ENCODE results near the gene RDM1. TPM values are rescaled to one million over a fixed set of nuclear protein-coding genes. Genes with fewer than 3 reads are reported as not detected.

RDM1 gene
- total RNA-seq, 1 experiment from 2014 or later = not detected

GRCh38 chr17:35877345-35878029 is 53.1 kb downstream of the RDM1 start:
- no peaks in the 10 kb centered on the region for H3K4me1 ChIP-seq
- H3K27ac ChIP-seq = no peak overlapping the region
- H3K27me3 ChIP-seq = peaks cover 8% of the 10 kb centered on the region; the same call in 1 of the 2 replicates
- no peak overlapping the region for H3K4me3 ChIP-seq
- DNase-seq = no peak
- H3K9me3 ChIP-seq (replicated peaks) = no peaks in the 10 kb centered on the region
- no peaks in the 10 kb centered on the region for H3K36me3 ChIP-seq

- Histone ChIP-seq H3K9me3 (replicated peaks) (no peaks in the 10 kb centered on the region), H3K27ac (no peak overlapping the region), H3K27me3 (peaks cover 8% of the 10 kb centered on the region; the same call in 1 of the 2 replicates), H3K36me3 (no peaks in the 10 kb centered on the region), H3K4me1 (no peaks in the 10 kb centered on the region), H3K4me3 (no peak overlapping the region)
- no peak for DNase-seq
These were observed 54.0 kb downstream of the RDM1 start for GRCh38 chr17:35876534-35876933.

GRCh38 chr17:35875800-35876139 is 54.8 kb downstream of the RDM1 start:
- Histone ChIP-seq H3K4me1 (no peaks in the 10 kb centered on the region), H3K4me3 (no peak overlapping the region), H3K27me3 (peaks cover 8% of the 10 kb centered on the region; the same call in 1 of the 2 replicates), H3K36me3 (no peaks in the 10 kb centered on the region), H3K9me3 (replicated peaks) (no peaks in the 10 kb centered on the region), H3K27ac (no peak overlapping the region)
- DNase-seq = no peak

- H3K27ac ChIP-seq = no peak overlapping the region
These were observed 55.3 kb downstream of the RDM1 start for GRCh38 chr17:35875072-35875799.

GRCh38 chr17:35872196-35872980 is 58.2 kb downstream of the RDM1 start:
- no peaks in the 10 kb centered on the region for H3K4me1 ChIP-seq
- no peaks in the 10 kb centered on the region for H3K9me3 ChIP-seq (replicated peaks)
- H3K27me3 ChIP-seq = peaks cover 8% of the 10 kb centered on the region; the same call in 1 of the 2 replicates
- no peaks in the 10 kb centered on the region for H3K36me3 ChIP-seq
- no peak for DNase-seq
- H3K4me3 ChIP-seq = no peak overlapping the region
- H3K27ac ChIP-seq = no peak overlapping the region

More at GRCh38 chr17:35875072-35875799, 55.3 kb downstream of the RDM1 start:
- H3K36me3 ChIP-seq = no peaks in the 10 kb centered on the region
- no peaks in the 10 kb centered on the region for H3K4me1 ChIP-seq
- H3K27me3 ChIP-seq = peaks cover 8% of the 10 kb centered on the region; the same call in 1 of the 2 replicates
- no peaks in the 10 kb centered on the region for H3K9me3 ChIP-seq (replicated peaks)
- DNase-seq = no peak
- H3K4me3 ChIP-seq = no peak overlapping the region

- DNase-seq = no peak
- no peaks in the 10 kb centered on the region for H3K4me1 ChIP-seq
- H3K4me3 ChIP-seq = no peak overlapping the region
- H3K27me3 ChIP-seq = peaks cover 4% of the 10 kb centered on the region; the same call in 1 of the 2 replicates
- no peaks in the 10 kb centered on the region for H3K36me3 ChIP-seq
- H3K27ac ChIP-seq = no peak overlapping the region
- no peaks in the 10 kb centered on the region for H3K9me3 ChIP-seq (replicated peaks)
These were observed 59.4 kb downstream of the RDM1 start for GRCh38 chr17:35870906-35871819.

- no peak within 1 kb of the TSS for H3K4me3 ChIP-seq
- no peaks in the 10 kb centered on the region for H3K36me3 ChIP-seq
These were observed 61.8 kb downstream of the RDM1 start, which contains the start of gene HEATR9 for GRCh38 chr17:35868737-35869136. TSS of gene HEATR9 (minus strand) at chr17:35868891. CDS start at chr17:35868742, 149 bp downstream.

More at GRCh38 chr17:35868737-35869136, 61.8 kb downstream of the RDM1 start, which contains the start of gene HEATR9:
- H3K9me3 ChIP-seq (replicated peaks) = no peaks in the 10 kb centered on the region
- H3K27me3 ChIP-seq = no peaks in the 10 kb centered on the region
- no peak for DNase-seq
- no peaks in the 10 kb centered on the region for H3K4me1 ChIP-seq
- no peak within 1 kb of the TSS for H3K27ac ChIP-seq

Other genes with a start within 250 kb of the RDM1 start
- gene RASL10B, start 199.1 kb downstream of the RDM1 start, total RNA-seq (2014; rRNA removed; shearing (Covaris generic)) = 28.3 and 29.2 TPM in 2 replicates
- gene GAS2L2, start 177.5 kb downstream of the RDM1 start, total RNA-seq (2014; rRNA removed; shearing (Covaris generic)) = not detected in 2 replicates
- gene C17orf50, start 169.9 kb downstream of the RDM1 start, total RNA-seq (2014; rRNA removed; shearing (Covaris generic)) = not detected in 2 replicates
- gene MMP28, start 135.1 kb downstream of the RDM1 start, total RNA-seq (2014; rRNA removed; shearing (Covaris generic)) = not detected in 2 replicates
- 43.9 and 60.6 TPM in 2 replicates for gene TAF15, start 121.3 kb downstream of the RDM1 start, total RNA-seq (2014; rRNA removed; shearing (Covaris generic))
- gene HEATR9, start 61.9 kb downstream of the RDM1 start, total RNA-seq (2014; rRNA removed; shearing (Covaris generic)) = not detected in 2 replicates
- not detected in 2 replicates for gene CCL5, start 50.4 kb downstream of the RDM1 start, total RNA-seq (2014; rRNA removed; shearing (Covaris generic))
- not detected in 2 replicates for gene LYZL6, start 12.9 kb upstream of the RDM1 start, total RNA-seq (2014; rRNA removed; shearing (Covaris generic))
- gene CCL16, start 50.7 kb upstream of the RDM1 start, total RNA-seq (2014; rRNA removed; shearing (Covaris generic)) = not detected in 2 replicates
- not detected in 2 replicates for gene CCL14, start 56.0 kb upstream of the RDM1 start, total RNA-seq (2014; rRNA removed; shearing (Covaris generic))
- not detected in 2 replicates for gene CCL15, start 70.8 kb upstream of the RDM1 start, total RNA-seq (2014; rRNA removed; shearing (Covaris generic))
- not detected in 2 replicates for gene CCL23, start 87.2 kb upstream of the RDM1 start, total RNA-seq (2014; rRNA removed; shearing (Covaris generic))
- gene CCL18, start 133.5 kb upstream of the RDM1 start, total RNA-seq (2014; rRNA removed; shearing (Covaris generic)) = not detected in 2 replicates
- gene CCL3, start 159.4 kb upstream of the RDM1 start, total RNA-seq (2014; rRNA removed; shearing (Covaris generic)) = not detected in 2 replicates
- gene CCL4, start 173.1 kb upstream of the RDM1 start, total RNA-seq (2014; rRNA removed; shearing (Covaris generic)) = not detected in 2 replicates
- gene TBC1D3B, start 245.9 kb upstream of the RDM1 start, total RNA-seq (2014; rRNA removed; shearing (Covaris generic)) = 1.5 and 3.7 TPM in 2 replicates